ENCODE measurements around the gene RIPOR1. TPM values are rescaled to one million over a fixed set of nuclear protein-coding genes. Genes with fewer than 3 reads are reported as not detected.

RIPOR1 gene
- total and polyA plus RNA-seq, 7 donors, result 16.5 to 58.1 (median 34.1) TPM

- no peak for TF ChIP-seq CTCF (IDR thresholded peaks at IDR 0.05)
- H3K4me1 ChIP-seq, result peaks cover 40% of the 10 kb centered on the region
- no peaks in the 10 kb centered on the region for H3K9me3 ChIP-seq
- WGBS, 3 donors, result 81 to 84% (median 81%) methylated on average over 14 of the region's 14 CpGs
- intact Hi-C loops (cut with DNase I), result no loop called here
- ATAC-seq (peak in 2 of 4 donors; percentile 8 to 21), DNase-seq (peak in 1 of 2 donors; percentile 52)
- H3K36me3 ChIP-seq (ENCODE audit: insufficient read depth in 1 of 2, low read depth in 1 of 2), result peaks cover 0 to 79% of the 10 kb centered on the region in 2 donors
- no peak overlapping the region for H3K4me3 ChIP-seq
- no peak overlapping the region for H3K27ac ChIP-seq
- H3K27me3 ChIP-seq (ENCODE audit: insufficient read depth in 3 of 3, low read length in 2 of 3), result no peaks in the 10 kb centered on the region
These were observed 13.0 kb downstream of the RIPOR1 start for GRCh38 chr16:67541391-67542263.

- intact Hi-C loops (cut with DNase I), result no loop called here
- Histone ChIP-seq H3K36me3 (ENCODE audit: insufficient read depth in 1 of 2, low read depth in 1 of 2) (peaks cover 0 to 85% of the 10 kb centered on the region in 2 donors), H3K27ac (no peak overlapping the region), H3K9me3 (no peaks in the 10 kb centered on the region), H3K4me1 (peaks cover 40% of the 10 kb centered on the region), H3K27me3 (ENCODE audit: insufficient read depth in 3 of 3, low read length in 2 of 3) (no peaks in the 10 kb centered on the region), H3K4me3 (no peak overlapping the region)
- DNase-seq, result peak in 1 of 2 donors; percentile 64
- peak in 2 of 4 donors; percentile 6 to 17 for ATAC-seq
- TF ChIP-seq CTCF (IDR thresholded peaks at IDR 0.05), result no peak
These were observed 13.8 kb downstream of the RIPOR1 start for GRCh38 chr16:67542464-67542863.

- intact Hi-C loops (cut with DNase I), result no loop called here
- Histone ChIP-seq H3K27ac (no peak overlapping the region), H3K27me3 (ENCODE audit: insufficient read depth in 3 of 3, low read length in 2 of 3) (no peaks in the 10 kb centered on the region), H3K4me3 (no peak overlapping the region), H3K9me3 (no peaks in the 10 kb centered on the region), H3K4me1 (peaks cover 38% of the 10 kb centered on the region), H3K36me3 (ENCODE audit: insufficient read depth in 1 of 2, low read depth in 1 of 2) (peaks cover 0 to 91% of the 10 kb centered on the region in 2 donors)
- TF ChIP-seq CTCF (IDR thresholded peaks at IDR 0.05), result no peak
- peak in 1 of 2 donors; percentile 45 for DNase-seq
- no peak for ATAC-seq
- 84 to 89% (median 86%) methylated on average over 8 of the region's 8 CpGs for WGBS, 3 donors
These were observed 14.4 kb downstream of the RIPOR1 start for GRCh38 chr16:67543036-67543435.

GRCh38 chr16:67543582-67543981, 15.0 kb downstream of the RIPOR1 start:
- Histone ChIP-seq H3K4me1 (peaks cover 33% of the 10 kb centered on the region), H3K36me3 (ENCODE audit: insufficient read depth in 1 of 2, low read depth in 1 of 2) (peaks cover 0 to 96% of the 10 kb centered on the region in 2 donors), H3K27ac (no peak overlapping the region), H3K9me3 (no peaks in the 10 kb centered on the region), H3K27me3 (ENCODE audit: insufficient read depth in 3 of 3, low read length in 2 of 3) (no peaks in the 10 kb centered on the region), H3K4me3 (no peak overlapping the region)
- DNase-seq (peak in 1 of 2 donors; percentile 49), ATAC-seq (no peak)
- TF ChIP-seq CTCF (IDR thresholded peaks at IDR 0.05), result no peak
- WGBS, 3 donors, result 74 to 88% (median 78%) methylated on average over 6 of the region's 6 CpGs
- intact Hi-C loops (cut with DNase I), result no loop called here
